Activated T-cell treated with anti-CD3 and anti-CD28 coated beads for 1 hour (primary cell): ENCODE data around the gene ZNF232.
"Not testable (repeated sequence)": the region's sequence is repeated elsewhere in the genome, so short reads cannot be mapped to it uniquely, and the experiment has no call there.

ENCODE experiments used
- DNase-seq: peaks from one replicate; pipeline ENCODE4 v3.0.0-alpha.2; 2020; ENCODE audit warnings: low read depth

ZNF232 gene

DNA sequence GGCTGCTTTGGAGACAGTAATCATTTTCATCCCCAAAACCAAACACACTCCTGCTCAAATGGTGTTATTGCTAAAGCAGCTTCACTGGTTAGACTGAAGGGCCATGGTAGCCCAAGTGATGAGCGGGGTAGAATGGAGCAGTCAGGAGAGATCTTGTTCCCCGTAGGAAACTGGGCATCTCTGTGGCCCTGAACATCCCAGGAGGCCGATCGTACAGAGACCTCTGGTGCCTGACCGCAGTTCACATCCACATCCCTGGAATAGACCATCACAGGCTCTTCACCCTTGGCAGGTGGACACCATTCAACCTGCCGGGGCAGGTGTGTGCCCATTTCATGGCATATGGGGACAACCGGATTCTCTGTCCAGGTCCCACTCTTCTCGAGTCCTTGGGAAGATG, 18.1 kb upstream of the ZNF232 start:
- DNase-seq = not testable (repeated sequence)

DNA sequence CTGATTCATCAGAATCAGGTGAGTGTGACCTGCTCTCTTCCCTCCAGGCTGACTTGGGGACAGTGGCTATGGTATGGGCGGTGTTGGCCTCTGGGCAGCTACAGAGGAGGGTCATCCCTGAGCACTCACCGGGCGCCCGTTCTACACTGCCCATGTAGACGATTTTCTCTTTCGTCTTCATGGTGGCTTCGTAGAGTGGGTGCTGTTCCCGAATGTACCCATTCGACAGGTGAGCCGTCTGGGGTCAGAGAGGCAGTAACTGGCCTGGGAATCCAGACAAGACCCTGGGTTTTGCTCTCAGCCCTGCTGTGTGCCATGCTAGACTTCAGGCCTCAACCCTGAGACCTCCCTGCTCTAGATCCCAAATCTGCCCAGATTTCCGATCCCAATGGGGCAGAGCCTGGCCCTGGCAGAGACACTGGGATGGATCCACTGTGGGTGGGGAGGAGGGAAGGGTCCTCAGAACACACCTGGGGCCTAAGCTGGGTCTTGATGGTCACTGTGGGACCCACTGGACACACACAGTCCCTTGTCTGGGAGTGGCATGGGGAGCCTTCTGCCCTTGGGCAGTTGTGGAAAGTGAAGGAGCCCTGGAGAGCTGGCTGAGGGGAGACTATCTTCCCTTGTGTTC, 17.3 kb upstream of the ZNF232 start:
- DNase-seq = no peak

DNA sequence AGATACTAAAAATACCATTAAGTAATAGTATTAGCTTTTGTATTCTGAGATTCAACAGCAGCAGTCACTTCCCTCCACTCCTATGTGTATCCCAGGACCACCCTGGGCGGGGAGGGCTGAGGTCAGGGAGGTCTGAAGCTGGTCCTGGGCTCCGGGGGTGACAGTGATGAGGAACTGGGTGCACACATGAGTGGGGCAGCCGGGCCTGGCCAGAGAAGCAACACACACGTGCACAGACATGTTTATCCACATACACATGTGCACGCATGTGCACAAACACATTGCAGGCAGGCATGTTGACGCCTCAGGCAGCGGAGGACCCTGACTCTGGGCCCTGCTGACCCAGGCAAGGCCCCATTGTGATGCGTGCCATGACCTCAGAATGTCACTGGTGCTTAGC, 16.7 kb upstream of the ZNF232 start:
- DNase-seq = not testable (repeated sequence)

DNA sequence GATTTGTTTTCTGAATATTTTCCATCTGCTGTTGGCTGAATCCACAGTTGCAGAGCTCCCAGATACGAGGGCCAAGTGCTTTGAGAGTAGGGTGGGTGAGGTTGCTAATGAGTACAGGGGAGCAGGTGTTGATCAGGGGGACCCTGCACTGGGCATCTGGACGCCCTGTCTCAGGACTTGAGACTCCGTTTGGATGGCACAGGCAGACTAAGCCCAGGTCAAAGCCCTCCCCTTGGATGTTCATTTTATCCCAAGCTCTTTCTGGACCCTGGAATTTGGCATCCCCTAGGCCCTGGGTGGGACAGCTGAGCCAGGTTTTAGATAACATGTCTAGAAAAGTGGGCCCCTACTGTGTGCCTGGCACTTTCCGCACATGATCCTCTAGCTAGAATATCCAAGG, 16.2 kb upstream of the ZNF232 start:
- DNase-seq = no peak

DNA sequence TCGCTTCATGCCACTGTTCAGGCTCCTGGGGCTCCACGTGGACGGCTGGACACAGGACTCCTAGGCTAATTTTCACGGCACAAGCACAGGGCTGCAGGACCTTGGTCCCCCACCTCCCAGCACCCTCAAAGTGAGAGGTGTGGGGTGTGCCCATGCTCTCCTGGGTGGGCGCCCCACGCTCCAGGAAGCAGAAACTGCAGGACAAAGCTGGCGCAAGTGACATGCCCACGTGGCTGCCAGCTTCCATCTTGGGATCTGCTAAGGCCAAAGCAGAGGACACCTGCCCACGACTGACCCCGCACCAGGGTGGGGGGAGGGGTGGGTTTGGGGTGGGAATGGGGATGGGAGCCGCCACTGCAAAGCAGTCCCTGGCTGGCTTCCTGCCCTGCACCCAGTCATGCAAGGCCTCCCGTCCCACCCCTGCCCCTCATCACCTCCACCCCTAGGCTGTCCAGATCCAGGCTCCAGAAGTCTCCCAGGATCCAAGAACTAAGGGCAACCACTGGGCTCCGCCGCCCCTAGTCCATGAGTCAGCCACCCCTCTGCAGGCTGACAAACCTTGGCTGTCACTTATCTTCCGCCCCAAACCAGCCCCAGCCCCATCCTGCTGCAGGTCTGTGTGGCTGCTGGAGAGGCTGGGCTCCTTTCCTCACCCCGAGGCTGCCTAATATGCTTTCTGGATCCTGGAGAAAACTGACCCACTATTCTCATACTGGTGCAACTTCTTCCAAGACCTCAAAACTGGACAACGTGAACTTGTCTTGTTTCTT, 15.2 kb upstream of the ZNF232 start:
- DNase-seq = no peak

DNA sequence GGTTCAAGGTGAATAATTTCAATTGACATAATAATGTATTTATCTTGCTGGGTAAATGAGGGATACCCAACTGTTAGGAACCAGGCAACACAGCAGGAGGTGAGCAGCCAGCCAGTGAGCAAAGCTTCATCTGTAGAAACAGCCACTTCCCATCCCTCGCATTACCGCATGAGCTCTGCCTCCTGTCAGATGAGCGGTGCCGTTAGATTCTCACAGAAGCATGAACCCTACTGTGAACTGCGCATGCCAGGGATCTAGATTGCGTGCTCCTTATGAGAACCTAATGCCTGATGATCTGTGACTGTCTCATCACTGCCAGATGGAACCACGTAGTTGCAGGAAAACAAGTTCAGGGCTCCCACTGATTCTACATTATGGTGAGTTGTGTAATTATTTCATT, 13.2 kb upstream of the ZNF232 start:
- DNase-seq = not testable (repeated sequence)

DNA sequence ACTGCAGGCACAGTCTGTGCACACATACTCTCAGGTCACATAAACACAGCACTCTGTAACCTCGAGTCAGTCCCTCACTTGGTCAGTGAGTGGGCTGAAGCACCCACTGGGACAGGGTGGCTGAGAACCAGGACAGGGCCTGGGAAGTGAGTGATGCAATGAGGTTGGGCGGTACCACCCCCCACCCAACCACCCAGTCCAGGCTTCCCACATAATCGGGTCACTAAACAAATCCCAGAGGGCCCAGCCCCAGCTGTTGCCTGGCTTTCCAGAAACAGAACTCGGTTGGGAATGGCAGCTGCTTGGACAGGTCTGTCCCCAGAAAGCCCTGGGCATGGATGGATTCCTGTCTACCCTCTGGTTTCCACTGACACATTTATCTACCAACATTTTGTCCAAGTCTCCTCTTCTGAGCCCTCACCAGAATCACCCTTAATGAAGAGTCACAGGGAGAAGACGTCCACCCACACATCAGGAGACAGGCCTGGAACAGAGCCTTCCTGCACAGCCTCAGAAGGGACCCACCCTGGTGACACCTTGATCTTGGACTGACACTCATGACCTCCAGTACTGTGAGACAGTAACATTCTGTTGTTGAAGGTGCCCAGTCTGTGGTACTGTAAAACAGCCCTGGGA, 12.6 kb upstream of the ZNF232 start:
- not testable (repeated sequence) for DNase-seq

DNA sequence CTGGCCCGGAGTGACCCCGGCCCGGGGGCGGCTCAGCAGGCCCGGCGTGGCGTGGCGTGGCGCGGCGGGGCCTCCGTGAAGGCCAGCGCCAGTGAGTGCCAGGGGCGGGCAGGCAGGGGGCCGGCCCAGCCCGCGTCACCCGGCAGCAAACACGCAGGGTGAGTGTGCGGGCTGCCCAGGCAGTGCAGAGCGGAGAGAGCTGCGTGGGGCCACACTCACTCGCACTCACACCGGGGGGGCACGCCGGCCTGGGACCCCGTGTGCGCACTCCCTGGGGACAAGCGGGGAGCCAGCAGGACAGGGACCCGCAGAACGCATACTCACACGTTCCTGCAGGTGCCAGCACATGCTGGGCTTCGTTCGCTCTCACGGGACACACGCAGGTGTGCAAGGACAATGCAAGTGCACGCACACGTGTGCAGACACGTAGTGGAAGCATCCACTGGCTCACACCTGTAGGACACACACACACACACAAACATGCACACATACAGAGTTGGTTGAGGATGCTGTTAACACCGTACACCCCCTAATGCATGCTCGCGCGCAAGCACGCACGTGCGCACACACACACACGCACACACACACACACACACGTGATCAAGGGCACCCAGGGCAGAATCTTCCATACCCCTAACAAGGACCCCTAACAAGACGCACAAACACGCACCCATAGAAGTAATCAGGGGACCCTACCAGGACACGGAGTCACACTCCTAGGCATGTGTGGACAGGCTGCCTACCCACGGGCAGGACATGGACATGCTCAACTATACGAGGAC, 11.9 kb upstream of the ZNF232 start:
- no peak for DNase-seq

DNA sequence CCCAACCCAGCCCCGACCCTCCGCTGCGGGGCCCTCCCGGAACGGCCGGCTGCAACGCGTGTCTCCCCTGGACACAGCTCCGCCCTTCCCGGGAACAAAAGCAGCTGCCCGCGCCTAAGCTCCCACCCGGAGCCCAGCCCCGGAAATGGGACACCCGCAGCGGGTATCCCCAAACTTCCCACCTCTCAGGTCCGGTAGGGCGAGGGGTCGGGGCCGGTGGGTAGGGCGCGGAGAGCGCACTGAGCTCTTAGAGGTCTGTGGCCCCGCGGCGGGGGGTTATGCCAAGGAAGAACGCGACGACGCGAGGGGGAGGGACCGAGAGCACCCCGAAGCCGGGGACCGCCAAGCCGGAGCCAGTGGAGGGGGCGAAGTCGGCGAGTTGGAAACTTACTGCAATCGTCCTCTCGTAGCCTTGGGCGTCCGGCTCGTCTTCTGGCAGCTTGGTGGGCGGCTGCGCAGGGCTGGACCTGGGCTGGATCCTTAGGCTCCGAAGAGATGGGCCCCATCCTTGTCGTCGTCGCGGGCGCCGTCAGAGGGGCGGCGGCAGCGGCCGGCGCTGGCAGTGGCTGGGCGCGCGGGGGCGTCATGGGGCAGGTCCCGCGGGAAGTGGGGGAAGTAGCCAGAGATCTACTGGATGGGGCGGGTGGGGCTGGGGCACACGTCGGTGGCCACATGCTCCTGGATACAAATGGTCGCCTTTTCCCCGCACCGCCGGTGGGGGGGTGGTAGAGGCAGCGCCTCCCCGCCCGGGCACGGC, 11.1 kb upstream of the ZNF232 start:
- DNase-seq = no peak

DNA sequence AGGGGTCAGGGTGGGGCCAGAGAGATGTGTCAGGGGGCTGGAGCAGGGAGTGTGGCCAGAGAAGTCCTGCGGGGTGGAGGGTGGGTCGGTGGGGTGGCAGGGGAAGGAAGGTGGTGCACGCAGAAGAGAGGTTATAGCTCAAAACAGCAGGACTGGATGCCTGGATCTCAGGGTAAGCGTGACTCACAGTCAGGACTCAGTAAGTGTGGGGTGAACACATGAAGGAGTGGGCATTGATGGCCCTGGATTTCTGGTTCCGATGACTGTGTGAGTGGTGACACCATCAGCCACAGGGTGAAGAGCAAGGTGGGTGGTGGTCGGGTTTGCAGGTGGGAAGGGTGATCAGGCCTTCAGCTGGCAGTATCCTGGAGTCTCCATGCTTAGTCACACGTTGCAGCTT, 10.4 kb upstream of the ZNF232 start:
- not testable (repeated sequence) for DNase-seq

DNA sequence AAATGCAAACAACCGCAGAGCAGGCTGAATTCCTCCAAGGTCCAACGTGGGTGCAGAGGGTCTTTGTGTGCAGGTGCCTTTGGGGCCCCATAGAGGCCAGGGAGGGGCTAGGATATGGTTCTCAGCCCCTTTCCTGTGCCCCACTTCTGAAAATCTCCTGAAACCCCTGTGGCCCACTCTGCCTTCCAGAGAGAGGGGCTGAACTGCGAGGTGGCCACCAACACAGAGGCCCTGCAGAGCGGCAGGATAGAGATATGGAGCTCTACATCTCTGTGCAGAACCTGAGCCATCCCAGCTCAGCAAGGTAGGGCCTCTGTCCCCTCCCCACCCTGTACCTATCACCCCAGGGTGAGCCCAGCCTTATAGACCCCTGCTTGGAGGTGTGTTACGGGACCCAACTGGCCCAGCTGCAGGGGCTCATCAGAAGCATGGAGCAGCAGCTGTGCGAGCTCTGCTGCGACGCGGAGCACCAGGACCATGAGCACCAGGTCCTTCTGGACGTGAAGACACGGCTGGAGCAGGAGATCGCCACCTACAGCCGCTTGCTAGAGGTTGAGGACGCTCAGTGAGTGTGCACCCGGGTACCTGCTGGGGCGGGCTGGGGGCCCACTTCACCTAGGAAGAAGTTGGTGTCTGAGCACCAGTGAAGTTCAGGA, 9.6 kb upstream of the ZNF232 start:
- no peak for DNase-seq

DNA sequence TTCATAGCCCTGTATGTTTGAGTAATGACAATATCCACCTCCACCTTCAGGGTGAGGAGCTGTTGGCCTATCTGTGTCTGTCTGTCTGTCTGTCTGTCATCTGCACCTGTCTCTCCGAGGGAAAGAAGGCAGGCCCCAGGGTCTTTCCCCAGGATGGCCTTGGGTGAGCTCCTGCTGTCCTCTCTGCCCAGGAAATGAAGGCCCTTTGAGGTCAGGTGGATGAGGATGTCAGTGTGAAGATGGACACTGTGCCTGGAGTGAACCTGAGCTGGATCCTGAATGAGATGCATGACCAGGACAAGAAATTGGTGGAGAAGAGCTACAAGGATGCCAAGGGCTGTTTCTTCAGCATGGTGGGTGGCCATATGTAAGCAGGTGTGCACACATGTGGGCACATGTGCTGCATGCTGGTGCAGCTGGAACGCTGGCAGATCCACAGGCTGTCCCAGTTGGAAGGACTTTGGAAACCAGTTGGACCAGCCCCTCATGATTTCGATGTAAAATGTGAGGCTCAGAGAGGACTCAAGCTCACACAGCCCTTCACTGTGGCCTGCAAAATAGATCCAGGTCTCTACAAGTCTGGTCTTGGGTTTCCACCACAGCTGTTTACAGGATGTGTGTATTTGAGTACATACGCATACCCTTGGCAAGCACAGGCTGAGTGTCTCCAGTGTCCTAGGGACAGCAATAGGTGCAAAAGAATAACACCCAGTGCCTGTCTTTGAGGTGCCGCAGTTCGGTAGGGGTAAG, 8.9 kb upstream of the ZNF232 start:
- DNase-seq = not testable (repeated sequence)

DNA sequence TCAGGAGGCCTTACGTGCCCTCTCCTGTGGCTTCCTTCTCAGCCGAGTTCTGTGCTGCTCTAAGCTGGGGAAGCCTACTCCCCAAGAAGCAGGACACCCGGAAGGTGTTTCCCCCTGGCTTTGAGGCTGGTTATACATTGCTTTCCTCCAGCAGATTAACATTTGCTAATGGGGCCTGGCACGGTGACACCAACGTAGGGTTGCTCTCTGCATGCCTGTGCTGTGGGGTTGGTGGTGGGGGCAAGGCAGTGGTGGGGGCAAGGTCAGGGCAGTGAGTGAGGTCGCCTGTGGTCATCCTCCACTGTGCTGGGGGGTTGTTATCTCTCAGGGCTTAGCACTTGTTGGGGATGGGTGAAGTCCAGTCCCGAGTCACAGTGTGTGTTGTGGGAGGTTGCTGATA, 8.4 kb upstream of the ZNF232 start:
- DNase-seq = no peak

DNA sequence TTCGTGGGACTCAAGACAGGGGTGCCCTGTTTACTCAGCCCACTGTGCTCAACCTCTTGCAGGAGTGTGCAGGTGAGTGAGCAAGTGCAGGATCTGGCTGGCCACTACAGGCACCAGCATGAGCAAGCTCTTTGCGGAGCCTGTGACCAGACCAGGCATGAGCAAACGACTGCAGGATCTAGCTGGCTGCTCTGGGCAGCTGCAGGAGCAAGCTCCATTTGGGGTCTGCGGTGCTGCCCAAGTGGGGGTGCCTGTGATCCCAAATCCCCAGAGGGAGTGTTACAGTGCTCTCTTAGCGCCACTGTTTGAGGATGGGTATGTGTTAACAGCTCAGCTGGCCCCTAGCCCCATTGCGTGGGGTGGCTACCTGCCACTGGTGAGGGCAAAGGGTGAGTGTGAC, 6.5 kb upstream of the ZNF232 start:
- DNase-seq = no peak

DNA sequence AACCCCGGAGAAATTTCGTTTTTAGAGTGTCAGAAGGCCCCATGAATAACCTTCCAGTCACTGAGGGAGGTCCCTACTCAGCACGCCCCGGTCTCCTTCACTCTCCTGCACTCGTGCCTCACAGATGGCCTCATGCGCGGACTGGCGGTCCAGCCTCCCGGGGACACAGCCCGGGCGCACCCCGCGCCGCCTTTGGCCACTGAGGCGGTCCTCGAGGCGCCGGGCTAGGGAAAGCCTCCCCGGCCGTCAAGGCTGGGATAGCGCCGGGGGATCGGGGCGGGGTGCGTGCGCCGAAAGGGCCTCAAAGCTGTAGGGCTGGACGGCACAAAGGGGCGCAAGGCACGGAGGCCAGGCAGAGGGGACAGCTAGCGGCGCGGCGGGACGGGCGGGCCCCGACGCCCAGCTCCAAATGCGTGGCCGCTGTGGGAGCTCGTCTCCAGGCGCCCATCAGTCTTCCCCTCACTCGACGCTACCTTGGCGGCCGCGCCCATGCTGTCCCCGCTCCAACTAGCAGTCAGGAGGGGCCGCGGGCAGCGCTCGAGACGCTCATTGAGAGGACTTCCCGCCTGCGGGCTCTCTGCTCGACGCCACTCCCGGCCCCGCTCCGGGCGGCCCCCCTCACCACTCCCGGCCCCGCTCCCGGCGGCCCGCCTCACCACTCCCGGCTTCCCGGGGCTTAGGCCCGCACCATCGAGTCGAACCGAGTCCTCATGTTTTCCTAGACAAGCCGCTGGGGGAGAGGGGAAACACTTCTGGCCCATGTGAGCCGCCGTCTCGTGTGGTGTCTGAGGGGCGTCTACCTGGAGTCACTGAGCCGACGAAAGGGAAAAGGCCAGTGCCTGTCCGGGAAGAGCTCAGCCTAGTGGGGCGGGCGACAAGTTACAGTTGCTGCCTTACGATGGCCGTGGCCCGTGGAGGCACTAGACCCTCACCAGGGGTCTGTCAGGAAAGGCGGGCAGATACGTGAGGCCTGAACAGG, 4.3 kb upstream of the ZNF232 start, which contains the start of gene USP6:
USP6 (plus strand) TSS at position 360 of the 979 bp plus-strand sequence. CDS start 14,336 bp downstream, outside the sequence.
- DNase-seq = no peak

DNA sequence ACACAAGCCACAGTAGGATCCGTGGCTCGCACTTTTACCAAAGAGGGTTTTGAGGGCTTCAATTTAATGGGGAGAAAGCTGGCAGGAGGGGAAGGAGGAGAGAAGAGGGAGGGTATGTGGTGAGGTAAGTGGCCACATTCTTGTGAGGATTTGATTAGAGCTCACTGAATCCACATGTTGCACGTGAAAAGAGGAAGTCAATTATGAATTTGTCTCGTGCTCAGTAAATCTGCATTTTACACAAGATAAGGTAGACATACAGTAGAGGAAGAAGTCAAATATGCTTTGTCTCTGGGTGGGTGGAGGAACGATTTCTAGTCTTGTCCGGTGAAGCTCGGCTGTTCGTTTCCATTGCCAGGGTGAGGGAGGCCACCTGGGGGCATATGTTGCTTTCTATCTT, 862 bp downstream of the ZNF232 start:
- DNase-seq = no peak

DNA sequence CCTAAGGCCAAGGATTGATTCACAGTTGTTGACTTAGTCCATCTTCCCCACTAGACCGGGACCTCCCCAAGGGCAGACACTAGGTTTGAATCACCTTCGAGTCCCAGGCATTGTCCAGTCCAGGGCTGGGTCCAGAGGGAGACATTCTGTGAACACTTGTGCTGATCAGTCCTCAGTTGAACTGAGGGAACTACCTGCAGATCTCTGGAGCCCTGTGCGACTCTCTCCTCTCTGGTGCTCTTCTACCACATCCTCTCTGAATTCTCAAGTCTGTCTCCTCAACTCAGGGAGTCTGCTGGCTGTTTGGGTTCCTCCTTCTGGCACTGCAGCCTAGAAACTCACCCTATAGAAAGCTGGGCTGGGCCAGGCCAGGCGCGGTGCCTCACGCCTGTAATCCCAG, 10.8 kb downstream of the ZNF232 start:
- DNase-seq = no peak

DNA sequence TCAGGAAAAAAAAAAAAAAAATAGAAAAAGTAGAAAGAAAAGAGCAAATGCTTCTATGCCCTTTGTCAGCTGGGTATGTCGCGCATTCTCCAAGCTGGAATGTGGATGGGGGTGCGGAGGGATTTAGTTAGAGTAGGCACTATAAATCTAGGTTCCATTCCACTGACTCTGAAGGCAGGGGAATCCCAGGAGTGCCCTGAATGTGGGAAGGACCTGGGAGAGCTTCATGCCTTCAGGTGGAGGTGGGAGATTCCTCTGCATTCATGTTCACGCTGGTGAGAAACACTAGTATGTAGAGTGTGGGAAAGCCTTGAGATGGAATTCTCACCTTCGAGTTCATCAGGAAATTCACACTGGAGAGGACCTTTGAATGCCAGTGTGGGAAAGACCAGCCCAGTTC, 12.4 kb downstream of the ZNF232 start:
- DNase-seq = no peak
